Stimulated activated CD4-positive, alpha-beta T cell treated with anti-CD3 and anti-CD28 coated beads, Interleukin-1b, Interleukin-23, amount 100 ng/mL, for 48 hours (primary cell): ENCODE data around the gene HPS5.
"Not testable (repeated sequence)": the region's sequence is repeated elsewhere in the genome, so short reads cannot be mapped to it uniquely, and the experiment has no call there.

Source experiments
- DNase-seq: peaks from one replicate; pipeline ENCODE4 v3.0.0-alpha.2; 2020

The HPS5 gene

GRCh38 chr11:18315893-18316292, 6.0 kb downstream of the HPS5 start:
- no peak for DNase-seq

GRCh38 chr11:18314784-18315523, 7.0 kb downstream of the HPS5 start:
- no peak for DNase-seq

- DNase-seq: no peak
Measured at GRCh38 chr11:18313965-18314763, 7.8 kb downstream of the HPS5 start.

- DNase-seq: no peak
Measured at GRCh38 chr11:18312663-18313420, 9.1 kb downstream of the HPS5 start.

- no peak for DNase-seq
Measured at GRCh38 chr11:18312012-18312411, 9.9 kb downstream of the HPS5 start.

- DNase-seq: no peak
Measured at GRCh38 chr11:18310800-18311340, 11.1 kb downstream of the HPS5 start.

- no peak for DNase-seq
Measured at GRCh38 chr11:18309691-18310090, 12.2 kb downstream of the HPS5 start.

GRCh38 chr11:18308242-18308641, 13.7 kb downstream of the HPS5 start:
- no peak for DNase-seq

GRCh38 chr11:18307461-18308139, 14.3 kb downstream of the HPS5 start:
- DNase-seq: no peak

GRCh38 chr11:18304745-18305144, 17.2 kb downstream of the HPS5 start:
- no peak for DNase-seq

- DNase-seq: no peak
Measured at GRCh38 chr11:18299721-18300120, 22.2 kb downstream of the HPS5 start.

GRCh38 chr11:18295316-18295715, 26.6 kb downstream of the HPS5 start:
- no peak for DNase-seq

GRCh38 chr11:18294862-18295261, 27.1 kb downstream of the HPS5 start:
- DNase-seq: peak; percentile 12

- no peak for DNase-seq
Measured at GRCh38 chr11:18288911-18289310, 33.0 kb downstream of the HPS5 start.

- no peak for DNase-seq
Measured at GRCh38 chr11:18285841-18286240, 36.1 kb downstream of the HPS5 start.

- DNase-seq: no peak
Measured at GRCh38 chr11:18282626-18283025, 39.3 kb downstream of the HPS5 start.

GRCh38 chr11:18280438-18281045, 41.4 kb downstream of the HPS5 start:
- no peak for DNase-seq

- DNase-seq: no peak
Measured at GRCh38 chr11:18277565-18278271, 44.2 kb downstream of the HPS5 start.

GRCh38 chr11:18271206-18271605, 50.7 kb downstream of the HPS5 start:
- no peak for DNase-seq

GRCh38 chr11:18270102-18270501, 51.8 kb downstream of the HPS5 start:
- DNase-seq: no peak

GRCh38 chr11:18269252-18269651, 52.7 kb downstream of the HPS5 start:
- DNase-seq: not testable (repeated sequence)
